Left lung (tissue), 10 donors: ENCODE data around the gene DAAM2. TPM values are rescaled to one million over a fixed set of nuclear protein-coding genes. Genes with fewer than 3 reads are reported as not detected.

Experiments used
- ATAC-seq: fragments of 200-7000 bp; cut with Tn5 transposase; one replicate; pipeline ENCODE4 v1.9.1; 2020; ENCODE audit warnings: moderate library complexity
- DNase-seq, 4 donors: peaks; one replicate each; pipeline ENCODE4 v3.0.0-alpha.2; 2013 to 2020
- H3K27ac ChIP-seq, 2 donors: fragments of 200-600 bp; sonication (generic) in 1 of 2; one replicate each; pipeline versions ENCODE4 v1.5.0 to v1.8.0; 2020 to 2021
- H3K27me3 ChIP-seq, 2 donors: fragments of 200-600 bp; sonication (generic) in 1 of 2; one replicate each; pipeline versions ENCODE4 v1.5.0 to v1.8.0; 2020 to 2021
- H3K36me3 ChIP-seq, 2 donors: fragments of 200-600 bp; sonication (generic) in 1 of 2; one replicate each; pipeline versions ENCODE4 v1.5.0 to v1.8.0; 2020 to 2021
- H3K4me1 ChIP-seq, 2 donors: fragments of 200-600 bp; one replicate each; pipeline ENCODE4 v1.8.0; 2021
- H3K4me3 ChIP-seq, 2 donors: fragments of 200-600 bp; sonication (generic) in 1 of 2; one replicate each; pipeline versions ENCODE4 v1.5.0 to v1.8.0; 2020 to 2021; ENCODE audit warnings: mild to moderate bottlenecking in 1 of 2
- H3K9me3 ChIP-seq, 2 donors: fragments of 200-600 bp; sonication (generic) in 1 of 2; one replicate each; pipeline versions ENCODE4 v1.5.0 to v1.8.0; 2020 to 2021
- intact Hi-C, 2 donors: fragments of 100-400 bp; cut with DNase I; formaldehyde crosslinking; loops; one replicate each; pipeline versions ENCODE4 v1.11.2 to v1.14.2; 2022
- polyA plus RNA-seq, 6 donors: library from polyadenylated mRNA; unstranded; fragments of 120-200 nt; gene quantifications; one replicate each; pipeline ENCODE4 v1.2.1, GENCODE V29; 2013; ENCODE audit not compliant: insufficient read length in 6 of 6
- total RNA-seq, 2 donors: library from RNA; stranded (reverse); fragmentation: NEBNext Ultra II Directional; extraction: Animal tissue kit (Norgen Biotek cat#: 25700); gene quantifications; one replicate each; pipeline ENCODE4 v1.2.1, GENCODE V29; 2021
- TF ChIP-seq, protein P1 (sequence below), 2 donors: fragments of 200-600 bp; sonication (generic) in 1 of 2; IDR thresholded peaks; one replicate each; pipeline versions ENCODE4 v1.5.0 to v1.8.0; 2021; ENCODE audit warnings: antibody characterized with exemption in 2 of 2
- donor health status: DM: no; HTN: yes; CAD: no.
- donor health status: DM: no; HTN: no; CAD: no.

The DAAM2 gene
- total and polyA plus RNA-seq, 8 donors: 28.8 to 67.6 (median 39.9) TPM

GRCh38 chr6:39935241-39935640 is 143.1 kb downstream of the DAAM2 start:
- no peak overlapping the region for H3K27ac ChIP-seq

DNA sequence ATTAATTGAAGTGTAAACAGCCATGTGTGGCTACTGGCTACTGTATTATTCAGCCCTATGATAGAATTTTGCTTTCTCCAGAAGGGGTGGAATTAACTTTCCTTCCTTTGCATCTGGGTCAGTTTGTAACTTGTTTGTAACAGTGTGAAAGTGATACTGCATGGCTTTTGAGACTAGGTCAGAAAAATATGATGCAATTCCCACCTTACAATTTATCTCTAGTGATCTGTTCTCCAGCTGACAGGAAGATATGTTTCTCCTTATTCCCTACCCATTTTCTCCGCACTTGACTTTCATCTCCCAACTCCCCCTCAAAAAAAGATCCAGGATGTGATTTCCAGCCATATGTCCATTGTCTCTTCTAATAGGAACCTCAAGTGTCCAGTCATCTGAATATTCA is 144.7 kb downstream of the DAAM2 start:
- peaks cover 0 to 27% of the 10 kb centered on the region in 2 donors for H3K27me3 ChIP-seq
- no peak overlapping the region for H3K4me3 ChIP-seq
- ATAC-seq (no peak), DNase-seq (no peak)
- no peaks in the 10 kb centered on the region for H3K36me3 ChIP-seq
- no peak overlapping the region for H3K27ac ChIP-seq
- peaks cover 4 to 6% of the 10 kb centered on the region in 2 donors for H3K4me1 ChIP-seq
- intact Hi-C loops: no loop called here
- no peaks in the 10 kb centered on the region for H3K9me3 ChIP-seq
- TF ChIP-seq, protein P1, sequence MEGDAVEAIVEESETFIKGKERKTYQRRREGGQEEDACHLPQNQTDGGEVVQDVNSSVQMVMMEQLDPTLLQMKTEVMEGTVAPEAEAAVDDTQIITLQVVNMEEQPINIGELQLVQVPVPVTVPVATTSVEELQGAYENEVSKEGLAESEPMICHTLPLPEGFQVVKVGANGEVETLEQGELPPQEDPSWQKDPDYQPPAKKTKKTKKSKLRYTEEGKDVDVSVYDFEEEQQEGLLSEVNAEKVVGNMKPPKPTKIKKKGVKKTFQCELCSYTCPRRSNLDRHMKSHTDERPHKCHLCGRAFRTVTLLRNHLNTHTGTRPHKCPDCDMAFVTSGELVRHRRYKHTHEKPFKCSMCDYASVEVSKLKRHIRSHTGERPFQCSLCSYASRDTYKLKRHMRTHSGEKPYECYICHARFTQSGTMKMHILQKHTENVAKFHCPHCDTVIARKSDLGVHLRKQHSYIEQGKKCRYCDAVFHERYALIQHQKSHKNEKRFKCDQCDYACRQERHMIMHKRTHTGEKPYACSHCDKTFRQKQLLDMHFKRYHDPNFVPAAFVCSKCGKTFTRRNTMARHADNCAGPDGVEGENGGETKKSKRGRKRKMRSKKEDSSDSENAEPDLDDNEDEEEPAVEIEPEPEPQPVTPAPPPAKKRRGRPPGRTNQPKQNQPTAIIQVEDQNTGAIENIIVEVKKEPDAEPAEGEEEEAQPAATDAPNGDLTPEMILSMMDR (IDR thresholded peaks at IDR 0.05): no peak

More at GRCh38 chr6:39935241-39935640, 143.1 kb downstream of the DAAM2 start:
- intact Hi-C loops: no loop called here
- no peak for DNase-seq
- Histone ChIP-seq H3K36me3 (no peaks in the 10 kb centered on the region), H3K9me3 (no peaks in the 10 kb centered on the region), H3K4me1 (peaks cover 4 to 7% of the 10 kb centered on the region in 2 donors), H3K4me3 (no peak overlapping the region), H3K27me3 (peaks cover 0 to 27% of the 10 kb centered on the region in 2 donors)
- ATAC-seq: no peak
- TF ChIP-seq, protein P1 (IDR thresholded peaks at IDR 0.05): no peak

DNA sequence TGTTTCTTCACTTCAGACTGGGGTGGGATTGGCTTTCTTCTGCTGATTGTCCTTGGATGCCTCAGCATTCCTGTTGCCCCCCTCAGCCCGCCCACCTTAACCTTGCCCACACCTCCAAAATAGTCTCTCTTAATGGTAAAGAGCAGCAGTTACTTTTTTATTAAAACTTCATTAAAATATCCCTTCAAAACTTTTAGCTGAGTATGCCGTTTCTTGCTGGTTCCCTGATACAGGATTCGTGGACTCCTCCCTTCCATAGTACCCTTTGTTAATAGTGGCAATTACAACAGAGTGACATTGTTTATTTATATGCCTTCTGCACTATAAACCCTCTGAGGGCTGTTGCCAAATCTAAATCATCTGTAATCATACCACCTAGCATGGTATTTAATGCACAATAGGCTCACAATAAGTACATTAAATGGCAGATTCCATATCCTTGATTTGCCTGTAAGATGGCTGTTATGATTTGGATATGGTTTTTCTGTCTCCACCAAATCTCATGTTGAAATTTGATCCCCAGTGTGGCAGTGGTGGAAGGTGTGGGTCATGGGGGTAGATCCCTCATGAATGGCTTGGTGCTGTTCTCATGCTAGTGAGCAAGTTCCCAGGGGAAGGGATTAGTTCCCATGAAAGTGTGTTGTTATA is 145.6 kb downstream of the DAAM2 start:
- Histone ChIP-seq H3K4me1 (peaks cover 4 to 6% of the 10 kb centered on the region in 2 donors), H3K9me3 (no peaks in the 10 kb centered on the region), H3K27me3 (peaks cover 0 to 27% of the 10 kb centered on the region in 2 donors), H3K36me3 (no peaks in the 10 kb centered on the region), H3K27ac (no peak overlapping the region), H3K4me3 (no peak overlapping the region)
- no peak for DNase-seq
- TF ChIP-seq, protein P1 (IDR thresholded peaks at IDR 0.05): no peak
- intact Hi-C loops: no loop called here
- no peak for ATAC-seq

GRCh38 chr6:39938773-39939654 is 146.8 kb downstream of the DAAM2 start:
- peaks cover 4 to 6% of the 10 kb centered on the region in 2 donors for H3K4me1 ChIP-seq
- H3K4me3 ChIP-seq: no peak overlapping the region
- TF ChIP-seq, protein P1 (IDR thresholded peaks at IDR 0.05): no peak
- H3K27ac ChIP-seq: no peak overlapping the region
- H3K27me3 ChIP-seq: peaks cover 0 to 18% of the 10 kb centered on the region in 2 donors
- no peaks in the 10 kb centered on the region for H3K36me3 ChIP-seq
- no peaks in the 10 kb centered on the region for H3K9me3 ChIP-seq
- intact Hi-C loops: no loop called here
- DNase-seq: no peak
- no peak for ATAC-seq

DNA sequence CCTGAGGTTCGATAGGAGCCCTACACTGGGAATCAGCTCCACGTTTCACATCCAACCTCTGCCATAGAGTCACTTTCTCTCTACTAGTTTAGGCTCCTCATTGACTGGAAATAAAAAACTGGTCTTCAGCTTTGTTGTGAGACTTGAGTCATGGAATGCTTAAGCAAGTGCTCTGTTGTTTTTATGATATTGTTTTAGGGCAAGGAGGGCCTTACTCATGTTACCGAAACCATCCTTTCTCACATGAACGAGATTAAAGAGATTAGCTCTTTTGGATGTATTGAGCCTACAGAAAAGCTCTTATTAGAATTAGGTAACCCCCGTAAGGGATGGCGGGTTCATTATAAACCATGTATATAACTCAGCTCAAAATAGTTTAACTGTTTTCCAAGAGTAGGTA is 149.0 kb downstream of the DAAM2 start:
- H3K27me3 ChIP-seq: no peaks in the 10 kb centered on the region
- intact Hi-C loops: no loop called here
- no peak for ATAC-seq
- H3K4me1 ChIP-seq: no peaks in the 10 kb centered on the region
- TF ChIP-seq, protein P1 (IDR thresholded peaks at IDR 0.05): no peak
- H3K4me3 ChIP-seq: no peak overlapping the region
- H3K36me3 ChIP-seq: no peaks in the 10 kb centered on the region
- DNase-seq: no peak
- H3K27ac ChIP-seq: no peak overlapping the region
- H3K9me3 ChIP-seq: no peaks in the 10 kb centered on the region
